MM.1S (cell line): ENCODE results near the gene CUL4B.

Source experiments
- CTCF ChIP-seq: fragments of 300-600 bp; sonication (generic); IDR thresholded peaks from 2 replicates; pipeline ENCODE4 v1.5.1; 2016; ENCODE audit warnings: antibody characterized with exemption, low read length, mixed read lengths
- EZH2 ChIP-seq: fragments of 300-600 bp; sonication (generic); optimal IDR thresholded peaks from 2 replicates; pipeline ENCODE3; 2017; ENCODE audit warnings: low read depth, mild to moderate bottlenecking, antibody characterized with exemption, low read length, mixed read lengths
- EZH2phosphoT487 ChIP-seq: fragments of 300-600 bp; sonication (generic); IDR thresholded peaks from 2 replicates; pipeline ENCODE4 v1.6.1; 2018; ENCODE audit warnings: antibody characterized with exemption, low read length

GRCh38 chrX:120485638-120486520, 74.9 kb downstream of the CUL4B start:
- TF ChIP-seq CTCF: peak; percentile 48
- TF ChIP-seq EZH2: no peak
- TF ChIP-seq EZH2phosphoT487: no peak
